CD4-positive, alpha-beta T cell (primary cell): ENCODE measurements around the gene STK32C. TPM values are rescaled to one million over a fixed set of nuclear protein-coding genes. Genes with fewer than 3 reads are reported as not detected.
A peak's percentile ranks its signal among the peaks of the same experiment; 100 is the strongest.

Source experiments
- ATAC-seq: fragments of 200-7000 bp; cut with Tn5 transposase; one replicate; pipeline ENCODE4 v1.10.0; 2022; ENCODE audit warnings: mild to moderate bottlenecking; ENCODE audit not compliant: poor library complexity
- CTCF ChIA-PET: fragments of 350-600 bp; sonication (Branson Sonifier 250); formaldehyde crosslinking; loops from one replicate; lab custom pipeline; 2021; ENCODE audit warnings: antibody characterized with exemption, inconsistent platforms; lab: Charles Lee
- POLR2A ChIA-PET: fragments of 350-600 bp; sonication (Branson Sonifier 250); formaldehyde crosslinking; loops from one replicate; lab custom pipeline; 2021; ENCODE audit warnings: antibody characterized with exemption, inconsistent platforms; lab: Charles Lee
- DNase-seq, 14 experiments: peaks; one replicate each; pipeline ENCODE4 v3.0.0-alpha.2; 2013 to 2020; ENCODE audit warnings: mixed read lengths in 2 of 14
- H3K27ac ChIP-seq, 2 donors: one replicate each; pipeline versions ENCODE4 v1.5.1 to v1.7.0; 2013; ENCODE audit warnings: low read length in 2 of 2, low read depth in 1 of 2, mild to moderate bottlenecking in 1 of 2
- H3K27me3 ChIP-seq, 2 experiments: 1 replicate in 1 of 2; 2 replicates in 1 of 2; pipeline versions ENCODE4 v1.6.1 to v1.7.0; 2013; ENCODE audit warnings: low read length in 2 of 2, control low read depth in 1 of 2, mild to moderate bottlenecking in 1 of 2, moderate library complexity in 1 of 2; ENCODE audit not compliant: insufficient read depth in 2 of 2, control insufficient read depth in 1 of 2
- H3K36me3 ChIP-seq: one replicate; pipeline ENCODE4 v1.6.1; 2013; ENCODE audit warnings: low read length, control low read depth; ENCODE audit not compliant: insufficient read depth
- H3K4me1 ChIP-seq: one replicate; pipeline ENCODE4 v1.6.1; 2013; ENCODE audit warnings: low read length, control low read depth; ENCODE audit not compliant: insufficient read depth
- H3K4me3 ChIP-seq: one replicate; pipeline ENCODE4 v1.5.1; 2013; ENCODE audit warnings: mild to moderate bottlenecking, low read length, moderate library complexity
- H3K9me3 ChIP-seq, 2 experiments: 1 replicate in 1 of 2; 2 replicates in 1 of 2; pipeline versions ENCODE4 v1.6.1 to v1.7.0; 2013; ENCODE audit warnings: low read length in 2 of 2, mild to moderate bottlenecking in 2 of 2, control low read depth in 1 of 2, moderate library complexity in 1 of 2; ENCODE audit not compliant: control insufficient read depth in 1 of 2, insufficient read depth in 1 of 2
- H3K27ac Mint-ChIP-seq: one replicate; pipeline ENCODE4 v1.8.0; 2020; ENCODE audit warnings: mixed read lengths
- H3K27me3 Mint-ChIP-seq: one replicate; pipeline ENCODE4 v1.8.0; 2021; ENCODE audit warnings: mixed read lengths
- H3K36me3 Mint-ChIP-seq: one replicate; pipeline ENCODE4 v1.8.0; 2021; ENCODE audit warnings: low read depth, mixed read lengths
- H3K4me1 Mint-ChIP-seq: one replicate; pipeline ENCODE4 v1.8.0; 2021; ENCODE audit warnings: low read depth, mixed read lengths
- H3K4me3 Mint-ChIP-seq: one replicate; pipeline ENCODE4 v1.8.0; 2020; ENCODE audit warnings: mild to moderate bottlenecking, mixed read lengths
- H3K9me3 Mint-ChIP-seq: one replicate; pipeline ENCODE4 v1.8.0; 2020; ENCODE audit warnings: mixed read lengths
- intact Hi-C, 2 experiments: fragments of 100-400 bp; cut with DNase I in 1 of 2; cut with micrococcal nuclease in 1 of 2; formaldehyde crosslinking; loops; one replicate each; pipeline versions ENCODE4 v1.15.1 to v1.9.0; 2023 to 2025; cut with DNase I, micrococcal nuclease
- total RNA-seq, 174 experiments: library from RNA in 2 of 174; stranded (reverse) in 2 of 174; gene quantifications; one replicate each; pipeline ENCODE4 v1.2.3 and lab custom pipeline; 2021 to 2026
- TF ChIP-seq, protein P1 (sequence below): fragments of 200-600 bp; IDR thresholded peaks from one replicate; pipeline ENCODE4 v1.8.0; 2022; ENCODE audit warnings: antibody characterized with exemption, mild to moderate bottlenecking

The STK32C gene
- total RNA-seq, 2 experiments from 2014 or later, result 4.9 to 5.2 TPM

DNA sequence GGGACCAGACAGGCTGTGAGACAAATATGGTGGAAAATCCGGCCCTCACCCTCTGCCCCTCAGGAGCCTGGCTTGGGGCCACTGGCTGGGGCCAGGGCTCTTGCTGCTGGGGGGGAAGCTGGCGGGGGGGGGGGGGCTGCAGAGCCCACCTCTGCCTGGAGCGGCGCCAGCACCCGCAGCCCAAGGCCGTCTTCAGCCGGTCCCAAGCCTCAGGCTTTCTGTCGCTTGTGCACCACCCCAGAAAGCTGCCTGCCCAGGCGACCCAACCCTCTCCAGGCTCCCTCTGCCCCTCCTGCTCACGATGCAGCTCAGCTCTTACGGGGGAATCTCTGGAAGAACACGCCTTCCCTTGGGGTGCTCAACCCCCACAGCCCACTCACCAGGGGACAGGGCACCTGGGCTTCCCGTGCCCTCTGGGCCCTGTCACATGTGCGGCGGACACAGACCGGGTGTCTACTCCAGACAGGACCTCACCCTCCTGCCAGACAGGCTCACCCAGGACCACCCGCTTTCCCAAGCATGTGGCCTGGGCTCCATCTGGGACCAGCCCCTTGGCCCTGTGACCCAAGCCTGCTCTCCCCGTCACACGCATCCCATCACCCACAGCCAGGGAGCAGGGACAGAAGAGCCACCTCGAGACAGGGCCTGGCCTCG is 77.1 kb downstream of the STK32C start:
- Mint-ChIP-seq H3K9me3 (no peaks in the 10 kb centered on the region), H3K4me3 (no peak overlapping the region), H3K36me3 (no peaks in the 10 kb centered on the region), H3K4me1 (peaks cover 32% of the 10 kb centered on the region), H3K27me3 (no peaks in the 10 kb centered on the region), H3K27ac (peak overlapping the region; percentile 88)
- ChIA-PET POLR2A (no interaction called here), CTCF (no interaction called here)
- H3K4me1 ChIP-seq, result peaks cover 42% of the 10 kb centered on the region
- H3K9me3 ChIP-seq, result no peaks in the 10 kb centered on the region
- peak overlapping the region; percentile 31 for H3K4me3 ChIP-seq
- H3K36me3 ChIP-seq, result no peaks in the 10 kb centered on the region
- DNase-seq (no peak), ATAC-seq (no peak)
- peaks cover 0 to 2% of the 10 kb centered on the region in 2 experiments for H3K27me3 ChIP-seq
- no peak overlapping the region for H3K27ac ChIP-seq
- TF ChIP-seq, protein P1, sequence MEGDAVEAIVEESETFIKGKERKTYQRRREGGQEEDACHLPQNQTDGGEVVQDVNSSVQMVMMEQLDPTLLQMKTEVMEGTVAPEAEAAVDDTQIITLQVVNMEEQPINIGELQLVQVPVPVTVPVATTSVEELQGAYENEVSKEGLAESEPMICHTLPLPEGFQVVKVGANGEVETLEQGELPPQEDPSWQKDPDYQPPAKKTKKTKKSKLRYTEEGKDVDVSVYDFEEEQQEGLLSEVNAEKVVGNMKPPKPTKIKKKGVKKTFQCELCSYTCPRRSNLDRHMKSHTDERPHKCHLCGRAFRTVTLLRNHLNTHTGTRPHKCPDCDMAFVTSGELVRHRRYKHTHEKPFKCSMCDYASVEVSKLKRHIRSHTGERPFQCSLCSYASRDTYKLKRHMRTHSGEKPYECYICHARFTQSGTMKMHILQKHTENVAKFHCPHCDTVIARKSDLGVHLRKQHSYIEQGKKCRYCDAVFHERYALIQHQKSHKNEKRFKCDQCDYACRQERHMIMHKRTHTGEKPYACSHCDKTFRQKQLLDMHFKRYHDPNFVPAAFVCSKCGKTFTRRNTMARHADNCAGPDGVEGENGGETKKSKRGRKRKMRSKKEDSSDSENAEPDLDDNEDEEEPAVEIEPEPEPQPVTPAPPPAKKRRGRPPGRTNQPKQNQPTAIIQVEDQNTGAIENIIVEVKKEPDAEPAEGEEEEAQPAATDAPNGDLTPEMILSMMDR, result no peak
- intact Hi-C loops, result no loop called here

DNA sequence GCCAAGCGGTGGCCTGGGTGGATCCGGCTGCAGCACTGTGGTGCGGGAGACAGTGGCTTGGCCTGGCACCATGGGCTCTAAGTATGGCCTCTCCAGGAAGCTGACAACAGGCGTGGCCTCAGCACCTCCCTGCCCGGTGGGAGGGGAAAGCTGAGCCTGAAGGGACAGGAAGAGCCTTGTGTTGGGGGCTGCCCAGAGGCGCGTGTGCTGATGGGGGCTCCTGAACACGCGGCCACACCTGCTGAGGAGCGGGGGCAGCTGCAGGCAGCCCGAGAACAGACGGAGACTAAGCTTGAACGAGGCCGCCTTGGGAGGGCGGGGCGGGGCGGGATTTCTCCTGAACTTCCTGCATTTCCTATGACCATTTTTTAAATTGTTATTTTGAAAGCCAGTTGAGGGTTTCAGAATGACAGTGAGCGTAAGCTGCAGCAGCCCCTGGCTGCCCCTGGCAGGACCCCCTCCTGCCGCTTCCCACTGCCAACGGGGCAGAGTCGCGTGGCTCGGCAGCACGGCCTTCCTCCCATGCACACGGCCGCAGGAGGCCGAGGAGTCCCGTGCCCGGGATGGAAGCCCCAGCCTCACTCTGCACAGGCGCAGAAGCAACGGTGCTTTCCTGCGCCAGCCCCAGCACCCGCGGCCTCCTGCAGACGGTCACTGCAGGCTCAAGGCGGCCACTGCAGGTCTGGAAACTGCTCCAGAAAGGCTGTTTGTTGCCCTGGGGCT is 77.8 kb downstream of the STK32C start:
- DNase-seq (peak in 7 of 14 experiments; percentile 20 to 61 (median 44)), ATAC-seq (peak; percentile 50)
- H3K27me3 Mint-ChIP-seq, result no peaks in the 10 kb centered on the region
- peaks cover 32% of the 10 kb centered on the region for H3K4me1 Mint-ChIP-seq
- TF ChIP-seq, protein P1, result no peak
- no peaks in the 10 kb centered on the region for H3K36me3 Mint-ChIP-seq
- peak overlapping the region; percentile 31 for H3K4me3 ChIP-seq
- no peaks in the 10 kb centered on the region for H3K9me3 ChIP-seq
- no peaks in the 10 kb centered on the region for H3K9me3 Mint-ChIP-seq
- no peaks in the 10 kb centered on the region for H3K36me3 ChIP-seq
- H3K4me1 ChIP-seq, result peaks cover 43% of the 10 kb centered on the region
- peaks cover 0 to 2% of the 10 kb centered on the region in 2 experiments for H3K27me3 ChIP-seq
- no peak overlapping the region for H3K27ac ChIP-seq
- CTCF ChIA-PET, result no interaction called here
- H3K27ac Mint-ChIP-seq, result peak overlapping the region; percentile 88
- H3K4me3 Mint-ChIP-seq, result peak overlapping the region; percentile 86
- intact Hi-C loops, result no loop called here
- POLR2A ChIA-PET, result interaction anchor here (1.1 kb wide), 1 partner anchor 217 kb away, joined by 4 read pairs; no protein-coding TSS in a partner anchor

DNA sequence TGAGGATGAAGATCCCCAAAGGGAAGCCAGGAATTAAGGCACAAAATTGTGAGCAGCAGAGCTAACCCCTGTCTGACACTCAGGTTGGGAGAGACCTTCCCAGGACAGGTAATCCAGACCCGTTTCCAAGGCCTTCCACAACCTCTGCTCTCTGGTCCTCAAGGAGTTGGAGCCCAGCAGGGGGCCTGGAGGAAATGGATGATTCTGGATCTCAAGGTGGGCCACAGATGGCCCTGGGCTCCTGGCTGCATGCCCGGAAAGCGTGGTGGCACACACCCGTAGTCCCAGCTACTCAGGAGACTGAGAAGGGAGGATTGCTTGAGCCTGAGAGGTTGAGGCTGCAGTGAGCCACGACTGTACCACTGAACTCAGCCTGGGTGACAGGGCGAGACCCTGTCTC is 78.7 kb downstream of the STK32C start:
- no peak overlapping the region for H3K4me3 ChIP-seq
- ChIA-PET CTCF (no interaction called here), POLR2A (interaction anchor here (1.1 kb wide), 1 partner anchor 217 kb away, joined by 4 read pairs; no protein-coding TSS in a partner anchor)
- Mint-ChIP-seq H3K36me3 (no peaks in the 10 kb centered on the region), H3K4me3 (no peak overlapping the region), H3K27me3 (no peaks in the 10 kb centered on the region), H3K4me1 (peaks cover 32% of the 10 kb centered on the region), H3K27ac (peak overlapping the region; percentile 88), H3K9me3 (no peaks in the 10 kb centered on the region)
- ATAC-seq (no peak), DNase-seq (no peak)
- TF ChIP-seq, protein P1, result no peak
- H3K27ac ChIP-seq, result no peak overlapping the region
- peaks cover 43% of the 10 kb centered on the region for H3K4me1 ChIP-seq
- H3K27me3 ChIP-seq, result peaks cover 0 to 2% of the 10 kb centered on the region in 2 experiments
- no peaks in the 10 kb centered on the region for H3K9me3 ChIP-seq
- H3K36me3 ChIP-seq, result no peaks in the 10 kb centered on the region
- intact Hi-C loops, result no loop called here
